ENCODE results near the gene MYCN.

- TF ChIP-seq POLR2A (IDR thresholded peaks at IDR 0.05; ENCODE audit: low read depth, low read length), result no peak
- no peak for TF ChIP-seq CTCF (conservative IDR thresholded peaks at IDR 0.05; ENCODE audit: low read depth, low read length)
- no peak for TF ChIP-seq RAD21 (IDR thresholded peaks at IDR 0.05; ENCODE audit: low read length)
- TF ChIP-seq ELK1 (IDR thresholded peaks at IDR 0.05; ENCODE audit: borderline replicate concordance, low read depth, low read length), result no peak
- TF ChIP-seq CEBPB (IDR thresholded peaks at IDR 0.05; ENCODE audit: low read depth, low read length), result no peak
- TF ChIP-seq RFX5 (IDR thresholded peaks at IDR 0.05; ENCODE audit: low read depth, low read length), result no peak
- TF ChIP-seq MAZ (IDR thresholded peaks at IDR 0.05; ENCODE audit: borderline replicate concordance, low read depth, low read length), result no peak
- no peak for TF ChIP-seq FOS (IDR thresholded peaks at IDR 0.05; ENCODE audit: low read depth, low read length)
Measured at GRCh38 chr2:15926252-15926651, 14.1 kb upstream of the MYCN start.
